Right lobe of liver (tissue), 6 donors: Measurements from ENCODE around the gene TIAL1. TPM values are rescaled to one million over a fixed set of nuclear protein-coding genes. Genes with fewer than 3 reads are reported as not detected.

Experiments used
- ATAC-seq, 4 donors: fragments of 200-7000 bp; cut with Tn5 transposase; one replicate each; pipeline ENCODE4 v1.9.1; 2020; ENCODE audit warnings: mild to moderate bottlenecking in 4 of 4, moderate library complexity in 4 of 4
- DNase-seq, 3 donors: peaks; one replicate each; pipeline ENCODE4 v3.0.0-alpha.2; 2020
- H3K27ac ChIP-seq, 3 donors: fragments of 200-600 bp; one replicate each; pipeline ENCODE4 v1.8.0; 2022
- H3K27me3 ChIP-seq, 2 donors: fragments of 200-600 bp; one replicate each; pipeline ENCODE4 v1.8.0; 2022
- H3K36me3 ChIP-seq, 4 donors: fragments of 200-600 bp; sonication (generic) in 1 of 4; one replicate each; pipeline versions ENCODE4 v1.5.1 to v1.8.0; 2017 to 2022; ENCODE audit warnings: control low read depth in 1 of 4
- H3K4me1 ChIP-seq, 4 donors: fragments of 200-600 bp; sonication (generic) in 1 of 4; one replicate each; pipeline versions ENCODE4 v1.5.1 to v1.8.0; 2017 to 2022; ENCODE audit warnings: control low read depth in 1 of 4
- H3K4me3 ChIP-seq, 3 donors: fragments of 200-600 bp; one replicate each; pipeline ENCODE4 v1.8.0; 2022
- H3K9me3 ChIP-seq, 4 donors: fragments of 200-600 bp; sonication (generic) in 1 of 4; one replicate each; pipeline versions ENCODE4 v1.5.1 to v1.8.0; 2017 to 2022; ENCODE audit warnings: control low read depth in 1 of 4
- CTCF ChIP-seq, 4 donors: fragments of 200-600 bp in 3 of 4; fragments of 450-650 bp in 1 of 4; IDR thresholded peaks; one replicate each; pipeline versions ENCODE4 v1.5.1 to v1.8.0; 2016 to 2022; ENCODE audit warnings: antibody characterized with exemption in 4 of 4, mild to moderate bottlenecking in 2 of 4
- POLR2A ChIP-seq: fragments of 450-650 bp; IDR thresholded peaks from one replicate; pipeline ENCODE4 v1.6.1; 2017; ENCODE audit warnings: antibody characterized with exemption, mild to moderate bottlenecking
- WGBS: methylation state at CpG from one replicate; pipeline ENCODE4 v1.1.6; 2018; ENCODE audit warnings: low coverage, low lambda C conversion rate; ENCODE audit not compliant: insufficient coverage; ENCODE audit errors: missing lambda C conversion rate; 5-methylcytosine and 5-hydroxymethylcytosine counted together
- intact Hi-C, 2 donors: fragments of 100-400 bp; cut with DNase I; formaldehyde crosslinking; loops; one replicate each; pipeline versions ENCODE4 v1.11.2 to v1.14.1; 2022
- total RNA-seq, 6 experiments: library from RNA; depleted of rRNA in 2 of 6; stranded (reverse); fragments of >200 nt in 2 of 6; fragmentation: NEBNext Ultra II Directional in 3 of 6; extraction: Animal tissue kit (Norgen Biotek cat#: 25700) in 3 of 6; gene quantifications; one replicate each; pipeline versions ENCODE4 v1.1.0 to v1.2.4, GENCODE V29; 2016 to 2023
- donor health status: DM: no; HTN: yes; CAD: no.
- donor health status: DM: no; HTN: no; CAD: no.
- donor health status: DM: no; HTN: no; CAD: no.
- donor health status: DM: no; HTN: yes; CAD: no.
- donor health status: DM: no; HTN: yes; CAD: no.

TIAL1 gene
- total RNA-seq, 6 experiments from 2014 or later = 37.2 to 52.2 (median 46.3) TPM

DNA sequence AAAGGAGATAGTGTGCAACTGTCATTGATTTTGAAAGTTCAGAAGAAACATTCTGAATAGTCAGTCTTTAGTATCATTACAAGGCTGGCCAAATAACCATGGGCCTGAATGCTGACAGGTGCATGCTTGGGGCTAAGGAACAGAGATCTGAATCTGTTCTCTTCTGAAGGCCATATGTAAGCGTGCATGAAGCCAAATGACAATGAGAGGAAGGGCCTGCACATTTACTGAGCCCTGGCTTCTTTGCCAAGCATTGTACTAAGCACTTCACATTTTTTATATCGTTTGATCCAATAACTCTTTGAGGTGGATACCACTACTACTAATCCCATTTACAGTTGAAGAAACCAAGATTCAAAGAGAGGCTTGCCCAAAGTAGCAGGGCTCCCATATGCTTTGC, 22.5 kb upstream of the TIAL1 start:
- H3K4me3 ChIP-seq = no peak overlapping the region
- no peaks in the 10 kb centered on the region for H3K36me3 ChIP-seq
- no peak overlapping the region for H3K27ac ChIP-seq
- ATAC-seq (no peak), DNase-seq (no peak)
- intact Hi-C loops = no loop called here
- TF ChIP-seq CTCF (IDR thresholded peaks at IDR 0.05) (no peak), POLR2A (no peak)
- H3K4me1 ChIP-seq = no peaks in the 10 kb centered on the region
- H3K9me3 ChIP-seq = no peaks in the 10 kb centered on the region
- no peaks in the 10 kb centered on the region for H3K27me3 ChIP-seq
- 83% methylated on average over 1 of the region's 2 CpGs for WGBS

DNA sequence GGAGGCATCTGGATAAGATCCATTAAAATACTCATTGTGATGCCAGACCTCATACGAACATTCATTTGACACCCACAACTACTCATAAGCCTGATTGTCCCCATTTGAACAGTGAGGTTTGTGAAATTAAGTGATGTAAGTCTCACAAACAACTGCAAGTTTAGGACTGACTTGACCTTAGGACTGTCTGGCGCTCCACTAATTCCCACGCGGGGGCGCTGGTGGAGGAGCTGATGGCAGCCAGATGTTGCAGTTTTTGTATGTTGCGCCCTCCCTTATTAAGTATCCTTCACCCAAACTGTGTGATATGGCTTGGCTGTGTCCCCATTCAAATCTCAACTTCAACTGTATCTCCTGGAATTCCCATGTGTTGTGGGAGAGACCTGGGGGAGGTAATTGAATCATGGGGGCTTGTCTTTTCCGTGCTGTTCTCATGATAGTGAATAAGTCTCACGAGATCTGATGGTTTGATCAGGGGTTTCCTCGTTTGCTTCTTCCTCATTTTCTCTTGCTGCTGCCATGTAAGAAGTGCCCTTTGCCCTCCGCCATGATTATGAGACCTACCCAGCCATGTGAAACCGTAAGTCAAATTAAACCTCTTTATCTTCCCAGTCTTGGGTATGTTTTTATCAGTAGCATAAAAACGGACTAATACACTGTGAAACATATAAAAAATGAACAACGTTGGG, 20.3 kb upstream of the TIAL1 start:
- no peaks in the 10 kb centered on the region for H3K36me3 ChIP-seq
- 72% methylated on average over 13 of the region's 13 CpGs for WGBS
- DNase-seq (peak in 1 of 3 donors; percentile 39), ATAC-seq (peak in 3 of 4 donors; percentile 33 to 64 (median 56))
- no peaks in the 10 kb centered on the region for H3K4me1 ChIP-seq
- H3K27me3 ChIP-seq = no peaks in the 10 kb centered on the region
- H3K27ac ChIP-seq = no peak overlapping the region
- H3K4me3 ChIP-seq = no peak overlapping the region
- no peaks in the 10 kb centered on the region for H3K9me3 ChIP-seq
- intact Hi-C loops = no loop called here
- TF ChIP-seq CTCF (IDR thresholded peaks at IDR 0.05) = peak in 3 of 4 donors; percentile 15 to 35 (median 17)
- TF ChIP-seq POLR2A = no peak

DNA sequence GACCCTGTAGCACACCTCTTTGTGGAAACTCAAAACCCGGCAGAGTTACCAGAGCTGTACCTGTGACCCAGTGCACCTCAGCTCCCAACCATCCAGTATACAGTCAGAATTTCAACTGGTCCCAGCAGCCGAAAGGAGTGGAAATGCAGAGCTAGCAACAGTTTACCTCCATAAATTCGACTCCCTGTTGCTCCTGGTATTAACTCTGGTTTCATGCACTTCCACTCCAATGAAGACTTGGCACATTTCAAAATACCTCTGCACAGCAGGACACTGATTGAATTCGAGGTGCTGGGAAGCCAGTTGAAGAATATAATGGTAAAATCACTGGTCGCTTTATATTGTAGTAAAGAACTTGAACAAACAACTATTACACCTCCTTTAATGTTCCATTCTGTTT, 17.9 kb upstream of the TIAL1 start:
- H3K4me1 ChIP-seq = no peaks in the 10 kb centered on the region
- H3K27me3 ChIP-seq = no peaks in the 10 kb centered on the region
- TF ChIP-seq CTCF (IDR thresholded peaks at IDR 0.05) (no peak), POLR2A (no peak)
- no peaks in the 10 kb centered on the region for H3K9me3 ChIP-seq
- 84% methylated on average over 5 of the region's 5 CpGs for WGBS
- ATAC-seq = no peak
- H3K36me3 ChIP-seq = no peaks in the 10 kb centered on the region
- no peak overlapping the region for H3K27ac ChIP-seq
- intact Hi-C loops = no loop called here
- no peak for DNase-seq
- no peak overlapping the region for H3K4me3 ChIP-seq

DNA sequence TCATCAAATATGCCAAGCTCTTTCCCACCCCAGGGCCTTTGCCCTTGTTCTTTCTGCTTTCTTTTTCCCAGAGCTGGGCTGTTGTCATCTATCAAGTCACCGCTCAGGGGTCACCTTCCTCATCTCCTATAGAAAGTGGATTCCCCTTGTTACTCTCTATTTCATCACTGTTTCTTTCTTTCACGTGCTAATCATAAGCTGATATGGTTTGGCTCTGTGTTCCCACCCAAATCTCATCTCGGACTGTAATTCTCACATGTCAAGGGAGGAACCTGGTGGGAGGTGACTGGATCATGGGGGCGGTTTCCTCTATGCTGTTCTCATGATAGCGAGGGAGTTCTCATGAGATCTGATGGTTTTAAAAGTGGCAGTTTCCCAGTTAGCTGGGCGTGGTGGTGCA, 17.0 kb upstream of the TIAL1 start:
- no peak for TF ChIP-seq CTCF (IDR thresholded peaks at IDR 0.05)
- TF ChIP-seq POLR2A = no peak
- intact Hi-C loops = no loop called here
- H3K4me1 ChIP-seq = no peaks in the 10 kb centered on the region
- WGBS = 87% methylated on average over 6 of the region's 6 CpGs
- ATAC-seq (no peak), DNase-seq (no peak)
- no peak overlapping the region for H3K27ac ChIP-seq
- no peaks in the 10 kb centered on the region for H3K9me3 ChIP-seq
- no peaks in the 10 kb centered on the region for H3K27me3 ChIP-seq
- H3K4me3 ChIP-seq = no peak overlapping the region
- no peaks in the 10 kb centered on the region for H3K36me3 ChIP-seq
